Stomach (tissue), 4 donors: ENCODE measurements around the gene VASH1.

ENCODE experiments used
- CTCF ChIP-seq, 7 experiments: fragments of 450-650 bp in 4 of 7; fragments of 200-600 bp in 3 of 7; sonication (generic) in 3 of 7; IDR thresholded peaks; one replicate each; pipeline ENCODE4 v1.5.1; 2016 to 2019; ENCODE audit warnings: antibody characterized with exemption in 7 of 7, control low read depth in 2 of 7, mild to moderate bottlenecking in 1 of 7
- EP300 ChIP-seq: sonication (generic); formaldehyde crosslinking; IDR thresholded peaks from one replicate; pipeline ENCODE4 v1.6.1; 2017; ENCODE audit warnings: antibody characterized with exemption
- POLR2A ChIP-seq, 4 donors: fragments of 450-650 bp; IDR thresholded peaks; one replicate each; pipeline ENCODE4 v1.6.1; 2016; ENCODE audit warnings: antibody characterized with exemption in 4 of 4, control low read depth in 2 of 4, mild to moderate bottlenecking in 1 of 4, moderate library complexity in 1 of 4
- POLR2AphosphoS5 ChIP-seq, 3 donors: sonication (generic); formaldehyde crosslinking; IDR thresholded peaks; one replicate each; pipeline ENCODE4 v1.6.1; 2016; ENCODE audit warnings: antibody characterized with exemption in 3 of 3

- TF ChIP-seq POLR2A (IDR thresholded peaks at IDR 0.05): no peak
- TF ChIP-seq CTCF (IDR thresholded peaks at IDR 0.05): no peak
- TF ChIP-seq EP300: no peak
- TF ChIP-seq POLR2AphosphoS5 (IDR thresholded peaks at IDR 0.05): no peak
Measured at GRCh38 chr14:76717508-76718290, 43.6 kb upstream of the VASH1 start.
